ENCODE data around the gene DACT2.

DACT2 gene

DNA sequence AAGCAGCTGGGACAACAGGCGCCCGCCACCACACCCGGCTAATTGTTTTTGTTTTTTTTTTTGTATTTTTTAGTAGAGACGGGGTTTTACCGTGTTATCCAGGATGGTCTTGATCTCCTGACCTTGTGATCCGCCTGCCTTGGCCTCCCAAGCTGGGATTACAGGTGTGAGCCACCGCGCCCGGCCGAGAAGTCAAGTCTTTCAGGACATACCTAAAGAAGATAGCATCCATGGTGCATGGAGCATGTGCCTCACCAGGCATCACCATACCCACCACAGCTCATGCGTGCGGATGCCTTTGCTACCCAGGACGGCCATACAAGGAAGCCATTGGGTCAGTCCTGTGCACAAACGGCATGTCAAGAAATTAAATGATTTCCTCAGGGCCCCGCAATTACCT lies 60.8 kb downstream of the DACT2 start:
- TF ChIP-seq, protein P1, sequence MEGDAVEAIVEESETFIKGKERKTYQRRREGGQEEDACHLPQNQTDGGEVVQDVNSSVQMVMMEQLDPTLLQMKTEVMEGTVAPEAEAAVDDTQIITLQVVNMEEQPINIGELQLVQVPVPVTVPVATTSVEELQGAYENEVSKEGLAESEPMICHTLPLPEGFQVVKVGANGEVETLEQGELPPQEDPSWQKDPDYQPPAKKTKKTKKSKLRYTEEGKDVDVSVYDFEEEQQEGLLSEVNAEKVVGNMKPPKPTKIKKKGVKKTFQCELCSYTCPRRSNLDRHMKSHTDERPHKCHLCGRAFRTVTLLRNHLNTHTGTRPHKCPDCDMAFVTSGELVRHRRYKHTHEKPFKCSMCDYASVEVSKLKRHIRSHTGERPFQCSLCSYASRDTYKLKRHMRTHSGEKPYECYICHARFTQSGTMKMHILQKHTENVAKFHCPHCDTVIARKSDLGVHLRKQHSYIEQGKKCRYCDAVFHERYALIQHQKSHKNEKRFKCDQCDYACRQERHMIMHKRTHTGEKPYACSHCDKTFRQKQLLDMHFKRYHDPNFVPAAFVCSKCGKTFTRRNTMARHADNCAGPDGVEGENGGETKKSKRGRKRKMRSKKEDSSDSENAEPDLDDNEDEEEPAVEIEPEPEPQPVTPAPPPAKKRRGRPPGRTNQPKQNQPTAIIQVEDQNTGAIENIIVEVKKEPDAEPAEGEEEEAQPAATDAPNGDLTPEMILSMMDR (IDR thresholded peaks at IDR 0.05): no peak
- no peak for TF ChIP-seq ZFX (IDR thresholded peaks at IDR 0.05; ENCODE audit: borderline replicate concordance)
- no peak overlapping the region for H3K27ac ChIP-seq

DNA sequence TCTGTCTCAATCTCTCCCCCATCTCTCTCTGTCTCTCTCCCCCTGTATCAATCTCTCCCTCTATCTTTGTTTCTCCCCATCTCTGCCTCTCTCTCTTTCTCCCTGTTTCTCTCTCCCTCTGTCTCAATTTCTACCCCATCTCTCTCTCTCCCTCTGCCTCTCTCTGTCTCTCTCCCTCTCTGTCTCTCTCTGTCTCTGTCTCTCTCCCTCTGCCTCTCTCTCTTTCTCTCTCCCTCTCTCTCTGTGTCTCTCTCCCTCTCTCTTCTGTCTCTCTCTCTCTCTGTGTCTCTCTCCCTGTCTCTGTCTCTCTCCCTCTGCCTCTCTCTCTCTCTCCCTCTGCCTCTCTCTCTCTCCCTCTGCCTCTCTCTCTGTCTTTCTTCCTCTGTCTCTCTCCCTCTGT lies 62.6 kb downstream of the DACT2 start:
- H3K27ac ChIP-seq: no peak overlapping the region
- no peak for TF ChIP-seq ZFX (IDR thresholded peaks at IDR 0.05; ENCODE audit: borderline replicate concordance)
- TF ChIP-seq, protein P1 (IDR thresholded peaks at IDR 0.05): no peak
